ENCODE results near the gene RALB.

DNA sequence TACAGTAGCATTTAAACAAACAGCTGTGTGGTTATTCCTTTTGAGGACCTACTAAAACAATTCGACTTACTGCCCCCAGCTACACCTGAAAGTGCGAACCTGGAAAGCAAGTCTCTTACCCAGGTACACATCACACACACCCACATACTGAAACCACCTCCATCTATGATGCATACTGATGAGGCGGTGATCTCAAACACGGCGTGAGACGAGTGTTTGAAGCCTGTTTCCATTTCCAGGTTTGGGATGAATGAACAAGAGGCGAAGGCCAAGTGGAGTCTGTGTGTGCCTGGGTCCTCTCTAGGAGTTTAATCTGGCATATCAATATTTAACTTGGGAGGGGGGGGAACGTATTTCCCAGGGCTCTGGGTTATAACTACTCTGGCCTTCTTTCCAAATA, 31.0 kb upstream of the RALB start:
- TF ChIP-seq CTCF (IDR thresholded peaks at IDR 0.05 in 4 of 5, conservative IDR thresholded peaks at IDR 0.05 in 1 of 5) (no peak), POLR2A (IDR thresholded peaks at IDR 0.05) (no peak)
